H1 (cell line): ENCODE measurements around the gene CDRT15L2.
"Not testable (repeated sequence)": the region's sequence is repeated elsewhere in the genome, so short reads cannot be mapped to it uniquely, and the experiment has no call there.

Source experiments
- CHD7 ChIP-seq: fragments of 300-600 bp; sonication (generic); IDR thresholded peaks from 2 replicates; pipeline ENCODE4 v1.7.1; 2012; ENCODE audit warnings: low read length, moderate library complexity, mild to moderate bottlenecking, inconsistent platforms; ENCODE audit not compliant: insufficient replicate concordance
- CTCF ChIP-seq, 3 experiments: IDR thresholded peaks; 1 replicate in 2 of 3; 2 replicates in 1 of 3; pipeline versions ENCODE4 v1.5.1 to v1.6.1; 2011; ENCODE audit warnings: low read length in 3 of 3, mild to moderate bottlenecking in 3 of 3, inconsistent platforms in 2 of 3, low read depth in 1 of 3, moderate library complexity in 1 of 3; ENCODE audit not compliant: insufficient read depth in 1 of 3; ENCODE audit errors: control extremely low read depth in 1 of 3
- EP300 ChIP-seq, 2 experiments: IDR thresholded peaks; 1 replicate in 1 of 2; 2 replicates in 1 of 2; pipeline ENCODE4 v1.6.1; 2011 to 2012; ENCODE audit warnings: low read depth in 2 of 2, low read length in 2 of 2, mild to moderate bottlenecking in 2 of 2, borderline replicate concordance in 1 of 2, inconsistent platforms in 1 of 2, moderate library complexity in 1 of 2
- EZH2 ChIP-seq: fragments of 200-600 bp; sonication (generic); IDR thresholded peaks from 2 replicates; pipeline ENCODE4 v1.7.1; 2012; ENCODE audit warnings: low read depth, mild to moderate bottlenecking, moderate library complexity, low read length, inconsistent platforms; ENCODE audit not compliant: severe bottlenecking
- KDM5A ChIP-seq: fragments of 200-600 bp; IDR thresholded peaks from 2 replicates; pipeline ENCODE4 v1.7.1; 2012; ENCODE audit warnings: mild to moderate bottlenecking, low read length, inconsistent platforms, mixed read lengths
- NANOG ChIP-seq: IDR thresholded peaks from 2 replicates; pipeline ENCODE4 v1.6.1; 2011; ENCODE audit warnings: low read length, low read depth, mild to moderate bottlenecking, inconsistent platforms; ENCODE audit not compliant: insufficient read depth, poor library complexity, severe bottlenecking
- POLR2A ChIP-seq, 2 experiments: IDR thresholded peaks; 1 replicate in 1 of 2; 2 replicates in 1 of 2; pipeline ENCODE4 v1.6.1; 2011; ENCODE audit warnings: low read depth in 2 of 2, low read length in 2 of 2, mild to moderate bottlenecking in 2 of 2; ENCODE audit errors: control extremely low read depth in 1 of 2
- SIRT6 ChIP-seq: IDR thresholded peaks from one replicate; pipeline ENCODE4 v1.7.1; 2012; ENCODE audit warnings: low read length, inconsistent platforms
- TAF1 ChIP-seq: IDR thresholded peaks from 2 replicates; pipeline ENCODE4 v1.6.1; 2011; ENCODE audit warnings: mild to moderate bottlenecking, low read depth, low read length
- USF2 ChIP-seq: IDR thresholded peaks from 2 replicates; pipeline ENCODE4 v1.6.1; 2011; ENCODE audit warnings: low read length, improper control_type of control experiment
- ZNF274 ChIP-seq: IDR thresholded peaks from 2 replicates; pipeline ENCODE4 v1.7.0; 2012; ENCODE audit warnings: low read length, borderline replicate concordance; ENCODE audit errors: extremely low read depth

DNA sequence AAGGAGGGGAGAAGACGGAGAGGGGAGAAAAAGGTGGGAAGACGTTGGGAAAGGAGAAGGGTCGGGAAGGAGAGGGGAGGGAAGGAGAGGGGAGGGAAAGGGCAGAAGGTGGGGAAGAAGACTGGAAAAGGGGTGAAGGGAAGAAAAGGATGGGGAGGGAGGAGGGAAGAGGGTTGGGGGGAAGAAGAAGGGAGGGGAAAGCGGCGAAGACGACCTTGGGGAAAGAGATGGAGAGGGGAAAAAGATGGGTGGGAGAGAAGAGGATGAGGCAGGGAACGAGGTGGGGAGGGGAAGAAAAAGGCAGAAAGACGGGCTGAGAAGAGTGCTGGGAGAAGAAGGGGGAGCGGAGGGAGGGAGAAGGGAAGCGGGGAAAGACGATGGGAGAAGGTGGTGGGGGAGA lies 46.3 kb upstream of the CDRT15L2 start:
- not testable (repeated sequence) for TF ChIP-seq CTCF (IDR thresholded peaks at IDR 0.05; ENCODE audit: control extremely low read depth in 1 of 3, insufficient read depth in 1 of 3, low read depth in 1 of 3, low read length in 3 of 3); POLR2A (IDR thresholded peaks at IDR 0.05; ENCODE audit: control extremely low read depth in 1 of 2, low read depth in 2 of 2, low read length in 2 of 2); NANOG; SIRT6; TAF1; CHD7; KDM5A; EZH2; USF2; EP300 (IDR thresholded peaks at IDR 0.05; ENCODE audit: borderline replicate concordance in 1 of 2, low read depth in 2 of 2, low read length in 2 of 2); ZNF274
